H1 (cell line): Measurements from ENCODE around the gene AIG1. TPM values are rescaled to one million over a fixed set of nuclear protein-coding genes. Genes with fewer than 3 reads are reported as not detected.

Experiments
- CTCF ChIA-PET: fragments of 300-600 bp; sonication (Branson Sonifier 250); formaldehyde crosslinking; loops from one replicate; lab custom pipeline; 2021; ENCODE audit not compliant: partially characterized antibody; lab: Charles Lee
- POLR2A ChIA-PET: fragments of 300-600 bp; sonication (Branson Sonifier 250); formaldehyde crosslinking; loops from one replicate; lab custom pipeline; 2021; ENCODE audit warnings: inconsistent platforms; ENCODE audit not compliant: partially characterized antibody; lab: Charles Lee
- DNase-seq, 2 experiments: peaks; one replicate each; pipeline versions ENCODE4 v3.0.0 to v3.0.0-alpha.2; 2010 to 2022; ENCODE audit warnings: low spot score in 2 of 2, low read depth in 1 of 2, mixed read lengths in 1 of 2
- FAIRE-seq: peaks from 2 replicates; lab custom pipeline; 2011; peaks lifted over from hg19 to GRCh38; lab: Jason Lieb, UNC
- H2AFZ ChIP-seq: 2 replicates; pipeline ENCODE4 v1.8.1; 2012; ENCODE audit warnings: low read length, inconsistent platforms
- H2AK5ac ChIP-seq: 2 replicates; pipeline ENCODE4 v1.6.1; 2013; ENCODE audit warnings: low read depth, low read length
- H2BK120ac ChIP-seq: replicated peaks from 2 replicates; pipeline ENCODE3; 2013; ENCODE audit warnings: low read depth, low read length, inconsistent platforms
- H2BK12ac ChIP-seq: 2 replicates; pipeline ENCODE4 v1.6.1; 2013; ENCODE audit warnings: low read depth, low read length
- H2BK15ac ChIP-seq: 2 replicates; pipeline ENCODE4 v1.6.1; 2013; ENCODE audit warnings: low read length
- H2BK20ac ChIP-seq: 2 replicates; pipeline ENCODE4 v1.6.1; 2013; ENCODE audit warnings: low read length
- H2BK5ac ChIP-seq: 2 replicates; pipeline ENCODE4 v1.6.1; 2013; ENCODE audit warnings: low read depth, low read length
- H3K14ac ChIP-seq: 2 replicates; pipeline ENCODE4 v1.6.1; 2013; ENCODE audit warnings: inconsistent platforms; ENCODE audit not compliant: insufficient read length
- H3K18ac ChIP-seq: 2 replicates; pipeline ENCODE4 v1.6.1; 2013; ENCODE audit warnings: low read length; ENCODE audit errors: extremely low read depth
- H3K23ac ChIP-seq: 2 replicates; pipeline ENCODE4 v1.6.1; 2013; ENCODE audit warnings: inconsistent platforms; ENCODE audit not compliant: insufficient read length
- H3K23me2 ChIP-seq: 2 replicates; pipeline ENCODE4 v1.6.1; 2013; ENCODE audit warnings: low read depth, low read length
- H3K27ac ChIP-seq: 2 replicates; pipeline ENCODE4 v1.6.1; 2011; ENCODE audit warnings: low read depth, low read length, inconsistent platforms
- H3K27me3 ChIP-seq, 4 experiments: replicated peaks in 1 of 4; 1 replicate in 1 of 4; 2 replicates in 3 of 4; pipeline versions ENCODE4 v1.6.1 to v1.8.1; 2011 to 2013; ENCODE audit warnings: low read length in 3 of 4, mild to moderate bottlenecking in 3 of 4, inconsistent platforms in 2 of 4, mixed read lengths in 2 of 4, moderate library complexity in 1 of 4; ENCODE audit not compliant: control insufficient read depth in 3 of 4, insufficient read depth in 3 of 4; ENCODE audit errors: extremely low read depth in 1 of 4
- H3K36me3 ChIP-seq, 4 experiments: 2 replicates each; pipeline versions ENCODE4 v1.6.1 to v1.8.1; 2011 to 2013; ENCODE audit warnings: mild to moderate bottlenecking in 4 of 4, low read length in 3 of 4, moderate library complexity in 2 of 4, control low read depth in 1 of 4, inconsistent platforms in 1 of 4; ENCODE audit not compliant: insufficient read depth in 4 of 4, control insufficient read depth in 2 of 4
- H3K4ac ChIP-seq: replicated peaks from 2 replicates; pipeline ENCODE3; 2013; ENCODE audit warnings: low read length, low read depth, mixed read lengths, inconsistent platforms; ENCODE audit not compliant: insufficient read length
- H3K4me1 ChIP-seq, 4 experiments: replicated peaks in 1 of 4; 1 replicate in 1 of 4; 2 replicates in 3 of 4; pipeline versions ENCODE4 v1.6.1 to v1.8.1; 2011 to 2013; ENCODE audit warnings: low read length in 3 of 4, inconsistent platforms in 2 of 4, mixed read lengths in 1 of 4; ENCODE audit not compliant: insufficient read depth in 4 of 4, control insufficient read depth in 3 of 4
- H3K4me2 ChIP-seq, 2 experiments: 2 replicates each; pipeline versions ENCODE4 v1.6.1 to v1.8.1; 2011 to 2013; ENCODE audit warnings: low read depth in 2 of 2, low read length in 2 of 2, control low read depth in 1 of 2, inconsistent platforms in 1 of 2, mild to moderate bottlenecking in 1 of 2; ENCODE audit not compliant: insufficient read depth in 1 of 2
- H3K4me3 ChIP-seq, 4 experiments: fragments of 200-600, 300-600 bp in 1 of 4; sonication (generic), shearing (Covaris generic), sonication (Bioruptor Twin) in 1 of 4; 2 replicates each; pipeline versions ENCODE4 v1.5.1 to v1.8.1; 2011 to 2016; ENCODE audit warnings: low read length in 4 of 4, low read depth in 3 of 4, control low read depth in 2 of 4, inconsistent platforms in 2 of 4, mild to moderate bottlenecking in 2 of 4, mixed read lengths in 1 of 4, moderate library complexity in 1 of 4; ENCODE audit not compliant: insufficient read depth in 2 of 4; ENCODE audit errors: extremely low read depth in 1 of 4
- H3K56ac ChIP-seq: replicated peaks from 2 replicates; pipeline ENCODE3; 2013; ENCODE audit warnings: low read depth, mild to moderate bottlenecking, mixed read lengths, low read length, inconsistent platforms; ENCODE audit not compliant: insufficient read length
- H3K79me1 ChIP-seq: 2 replicates; pipeline ENCODE4 v1.6.1; 2013; ENCODE audit warnings: low read depth, low read length, control low read depth
- H3K79me2 ChIP-seq, 2 experiments: 2 replicates each; pipeline versions ENCODE4 v1.6.1 to v1.8.1; 2012 to 2013; ENCODE audit warnings: low read length in 2 of 2, mild to moderate bottlenecking in 2 of 2, inconsistent platforms in 1 of 2; ENCODE audit not compliant: insufficient read depth in 2 of 2, control insufficient read depth in 1 of 2
- H3K9ac ChIP-seq, 4 experiments: replicated peaks in 1 of 4; 1 replicate in 1 of 4; 2 replicates in 3 of 4; pipeline versions ENCODE4 v1.6.1 to v1.8.1; 2011 to 2013; ENCODE audit warnings: low read depth in 3 of 4, low read length in 3 of 4, control low read depth in 2 of 4, mild to moderate bottlenecking in 2 of 4, moderate library complexity in 2 of 4, inconsistent platforms in 1 of 4; ENCODE audit errors: extremely low read depth in 1 of 4
- H3K9me3 ChIP-seq, 2 experiments: 2 replicates each; pipeline versions ENCODE4 v1.6.1 to v1.8.1; 2012 to 2013; ENCODE audit warnings: mild to moderate bottlenecking in 2 of 2, moderate library complexity in 2 of 2, control low read depth in 1 of 2, inconsistent platforms in 1 of 2, low read depth in 1 of 2, low read length in 1 of 2, mixed read lengths in 1 of 2; ENCODE audit not compliant: insufficient read depth in 2 of 2
- H4K20me1 ChIP-seq, 2 experiments: replicated peaks in 1 of 2; 2 replicates each; pipeline versions ENCODE3 to v1.8.1; 2011 to 2013; ENCODE audit warnings: inconsistent platforms in 2 of 2, low read length in 2 of 2, mild to moderate bottlenecking in 1 of 2; ENCODE audit not compliant: insufficient read depth in 2 of 2, control insufficient read depth in 1 of 2
- H4K5ac ChIP-seq: 2 replicates; pipeline ENCODE4 v1.6.1; 2013; ENCODE audit warnings: low read length, low read depth, mixed read lengths, inconsistent platforms; ENCODE audit not compliant: insufficient read length
- H4K8ac ChIP-seq: 2 replicates; pipeline ENCODE4 v1.8.0; 2013; ENCODE audit warnings: mild to moderate bottlenecking, moderate library complexity, low read length, inconsistent platforms; ENCODE audit not compliant: insufficient read depth; ENCODE audit errors: extremely low read depth
- H4K91ac ChIP-seq: replicated peaks from 2 replicates; pipeline ENCODE3; 2013; ENCODE audit warnings: low read length, mixed read lengths, inconsistent platforms; ENCODE audit not compliant: insufficient read length
- CHD2 ChIP-seq: IDR thresholded peaks from 2 replicates; pipeline ENCODE4 v1.6.1; 2012; ENCODE audit warnings: low read length, improper control_type of control experiment
- FOSL1 ChIP-seq: IDR thresholded peaks from 2 replicates; pipeline ENCODE4 v1.6.1; 2011; ENCODE audit warnings: mild to moderate bottlenecking, low read depth, low read length, moderate library complexity; ENCODE audit not compliant: insufficient read depth
- NRF1 ChIP-seq: IDR thresholded peaks from 2 replicates; pipeline ENCODE4 v1.6.1; 2011; ENCODE audit warnings: mild to moderate bottlenecking, low read depth, low read length, improper control_type of control experiment
- PHF8 ChIP-seq: fragments of 200-600 bp; sonication (generic); conservative IDR thresholded peaks from 2 replicates; pipeline ENCODE4 v1.7.1; 2012; ENCODE audit warnings: low read depth, mild to moderate bottlenecking, inconsistent platforms, low read length, moderate library complexity
- POLR2A ChIP-seq, 2 experiments: IDR thresholded peaks; 1 replicate in 1 of 2; 2 replicates in 1 of 2; pipeline ENCODE4 v1.6.1; 2011; ENCODE audit warnings: low read depth in 2 of 2, low read length in 2 of 2, mild to moderate bottlenecking in 2 of 2; ENCODE audit errors: control extremely low read depth in 1 of 2
- SIRT6 ChIP-seq: IDR thresholded peaks from one replicate; pipeline ENCODE4 v1.7.1; 2012; ENCODE audit warnings: low read length, inconsistent platforms
- SP1 ChIP-seq: IDR thresholded peaks from 2 replicates; pipeline ENCODE4 v1.6.1; 2011; ENCODE audit warnings: low read depth, low read length
- SRF ChIP-seq: IDR thresholded peaks from 2 replicates; pipeline ENCODE4 v1.6.1; 2011; ENCODE audit warnings: mild to moderate bottlenecking, low read depth, low read length, moderate library complexity
- WGBS, 2 experiments: shearing (Covaris generic) in 1 of 2; methylation state at CpG; one replicate each; pipeline versions ENCODE4 v1.1.6 to v1.1.7; 2013 to 2015; ENCODE audit warnings: low lambda C conversion rate in 2 of 2, mixed read lengths in 2 of 2, inconsistent platforms in 1 of 2, low coverage in 1 of 2, missing lambda C conversion rate in 1 of 2; ENCODE audit not compliant: insufficient replicate concordance in 2 of 2, insufficient coverage in 1 of 2, insufficient read length in 1 of 2; ENCODE audit errors: extremely low coverage in 1 of 2, missing lambda C conversion rate in 1 of 2; 5-methylcytosine and 5-hydroxymethylcytosine counted together
- polyA plus RNA-seq, 7 experiments: library from polyadenylated mRNA; depleted of rRNA in 3 of 7; stranded (reverse) in 5 of 7; unstranded in 2 of 7; fragments of >200 nt in 5 of 7; fragments of 200-250 nt in 2 of 7; gene quantifications; 1 replicate in 5 of 7; 2 replicates in 1 of 7; 4 replicates in 1 of 7; pipeline versions ENCODE4 v1.2.1 to v1.2.3, GENCODE V29; 2011 to 2013; ENCODE audit warnings: missing spikeins in 2 of 7, mixed read lengths in 2 of 7
- total RNA-seq: library from RNA; stranded (reverse); fragmentation: NEBNext Ultra II Directional; extraction: Animal tissue kit (Norgen Biotek cat#: 25700); gene quantifications from 2 replicates; pipeline ENCODE4 v1.2.1, GENCODE V29; 2021
- TF ChIP-seq, protein P1 (sequence below): IDR thresholded peaks from 2 replicates; pipeline ENCODE4 v1.6.1; 2012; ENCODE audit warnings: inconsistent platforms
- TF ChIP-seq, protein P2 (sequence below): IDR thresholded peaks from 2 replicates; pipeline ENCODE4 v1.6.1; 2011; ENCODE audit warnings: low read depth, mild to moderate bottlenecking, low read length; ENCODE audit not compliant: insufficient read depth

The AIG1 gene
- total and polyA plus RNA-seq, 2 of the 8 experiments (the other 6 are each of a cell fraction or from before 2014, with no cell fraction given): 56.6 to 58.4 TPM

GRCh38 chr6:143251288-143251687, 190.6 kb downstream of the AIG1 start:
- Histone ChIP-seq H2AK5ac (no peak overlapping the region), H2BK120ac (no peak overlapping the region), H2BK15ac (no peak overlapping the region), H3K23me2 (no peaks in the 10 kb centered on the region; the same call in 1 of the 2 replicates), H3K4me3 (no peak overlapping the region), H3K79me1 (no peaks in the 10 kb centered on the region), H3K4me1 (no peaks in the 10 kb centered on the region; a peak in 1 of 7 replicates), H3K18ac (no peak overlapping the region), H3K9ac (no peak overlapping the region), H3K27me3 (no peaks in the 10 kb centered on the region), H3K23ac (no peak overlapping the region), H4K8ac (no peak overlapping the region), H3K27ac (no peak overlapping the region), H2BK12ac (no peak overlapping the region), H3K14ac (no peak overlapping the region), H4K91ac (no peak overlapping the region), H3K79me2 (no peaks in the 10 kb centered on the region), H2BK5ac (no peak overlapping the region), H4K20me1 (no peaks in the 10 kb centered on the region), H4K5ac (no peak overlapping the region), H2AFZ (no peak overlapping the region), H3K56ac (no peak overlapping the region), H2BK20ac (no peak overlapping the region), H3K4me2 (no peak overlapping the region), H3K36me3 (no peaks in the 10 kb centered on the region; a peak in 2 of 8 replicates), H3K9me3 (peaks cover 0 to 2% of the 10 kb centered on the region in 2 experiments; a peak in 1 of 4 replicates), H3K4ac (no peak overlapping the region)
- WGBS, 2 experiments: 96% methylated on average over 4 of the region's 4 CpGs; no CpG with 5 or more reads in 1 of the 2 experiments
- no peak for TF ChIP-seq PHF8
- TF ChIP-seq FOSL1: no peak
- no peak for TF ChIP-seq SIRT6
- TF ChIP-seq POLR2A (IDR thresholded peaks at IDR 0.05; ENCODE audit: control extremely low read depth in 1 of 2, low read depth in 2 of 2, low read length in 2 of 2): no peak
- TF ChIP-seq SP1: no peak
- TF ChIP-seq, protein P1, sequence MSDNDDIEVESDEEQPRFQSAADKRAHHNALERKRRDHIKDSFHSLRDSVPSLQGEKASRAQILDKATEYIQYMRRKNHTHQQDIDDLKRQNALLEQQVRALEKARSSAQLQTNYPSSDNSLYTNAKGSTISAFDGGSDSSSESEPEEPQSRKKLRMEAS: no peak
- TF ChIP-seq SRF: no peak
- TF ChIP-seq NRF1: no peak
- TF ChIP-seq CHD2: no peak
- TF ChIP-seq, protein P2, sequence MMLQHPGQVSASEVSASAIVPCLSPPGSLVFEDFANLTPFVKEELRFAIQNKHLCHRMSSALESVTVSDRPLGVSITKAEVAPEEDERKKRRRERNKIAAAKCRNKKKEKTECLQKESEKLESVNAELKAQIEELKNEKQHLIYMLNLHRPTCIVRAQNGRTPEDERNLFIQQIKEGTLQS: no peak
- CTCF ChIA-PET: interaction anchor here (1.1 to 2.6 kb wide), 5 partner anchors 10 to 152 kb away, joined by 3 to 10 read pairs (median 5); no protein-coding TSS in a partner anchor
- FAIRE-seq (no peak), DNase-seq (no peak)
- POLR2A ChIA-PET: no interaction called here
